GM12878 (cell line): ENCODE results near the gene IKZF1. TPM values are rescaled to one million over a fixed set of nuclear protein-coding genes. Genes with fewer than 3 reads are reported as not detected.

Experiments
- BCL11A ChIP-seq: IDR thresholded peaks from 2 replicates; pipeline ENCODE4 v1.6.1; 2011; ENCODE audit warnings: low read depth, low read length
- CREM ChIP-seq: IDR thresholded peaks from 2 replicates; pipeline ENCODE4 v1.6.1; 2014; ENCODE audit warnings: antibody characterized with exemption, low read depth
- EP300 ChIP-seq, 2 experiments: fragments of 150-350 bp in 1 of 2; IDR thresholded peaks; 2 replicates each; pipeline ENCODE4 v1.6.1; 2011 to 2012; ENCODE audit warnings: low read depth in 2 of 2, low read length in 2 of 2, borderline replicate concordance in 1 of 2, improper control_type of control experiment in 1 of 2, inconsistent platforms in 1 of 2; ENCODE audit not compliant: control insufficient read depth in 1 of 2
- FOXK2 ChIP-seq: fragments of 450-650 bp; IDR thresholded peaks from 2 replicates; pipeline ENCODE4 v1.6.1; 2017; ENCODE audit warnings: mild to moderate bottlenecking, moderate library complexity
- FOXM1 ChIP-seq: IDR thresholded peaks from 2 replicates; pipeline ENCODE4 v1.6.1; 2012; ENCODE audit warnings: low read depth, mild to moderate bottlenecking, inconsistent platforms, low read length, moderate library complexity
- IKZF1 ChIP-seq: fragments of 450-650 bp; conservative IDR thresholded peaks from 2 replicates; pipeline ENCODE4 v1.6.1; 2017; ENCODE audit warnings: antibody characterized with exemption, mild to moderate bottlenecking
- IRF4 ChIP-seq: IDR thresholded peaks from 2 replicates; pipeline ENCODE4 v1.6.1; 2011; ENCODE audit warnings: low read depth, low read length
- MEF2A ChIP-seq: IDR thresholded peaks from 2 replicates; pipeline ENCODE4 v1.6.1; 2011; ENCODE audit warnings: low read depth, mild to moderate bottlenecking, low read length, moderate library complexity; ENCODE audit not compliant: insufficient read depth
- NR2F1 ChIP-seq: fragments of 450-650 bp; conservative IDR thresholded peaks from 2 replicates; pipeline ENCODE4 v1.6.1; 2017; ENCODE audit warnings: mild to moderate bottlenecking
- SIN3A ChIP-seq: IDR thresholded peaks from 2 replicates; pipeline ENCODE4 v1.6.1; 2012; ENCODE audit warnings: low read depth, low read length, improper control_type of control experiment
- ZNF217 ChIP-seq: fragments of 450-650 bp; IDR thresholded peaks from 2 replicates; pipeline ENCODE4 v1.6.1; 2017; ENCODE audit warnings: antibody characterized with exemption, mild to moderate bottlenecking
- ZZZ3 ChIP-seq: IDR thresholded peaks from 2 replicates; pipeline ENCODE4 v1.6.1; 2011; ENCODE audit warnings: low read depth; ENCODE audit not compliant: control insufficient read depth, insufficient read length
- polyA plus RNA-seq, 11 experiments: library from polyadenylated mRNA; depleted of rRNA in 4 of 11; unstranded in 6 of 11; stranded (reverse) in 5 of 11; fragments of >200 nt; fragmentation: Nextera tagmentation in 4 of 11; fragmentation: Illumina TruSeq in 1 of 11; extraction: Ambion mirVana in 4 of 11; extraction: Trizol in 1 of 11; gene quantifications; 1 replicate in 1 of 11; 2 replicates in 10 of 11; pipeline versions ENCODE4 v1.2.1 to v1.2.3, GENCODE V29; 2011 to 2016; ENCODE audit warnings: inconsistent platforms in 2 of 11, missing spikeins in 2 of 11, low read depth in 1 of 11
- total RNA-seq, 4 experiments: library from RNA; depleted of rRNA in 3 of 4; stranded (reverse); fragments of >200 nt in 3 of 4; fragmentation: Illumina TruSeq in 1 of 4; extraction: Trizol in 1 of 4; gene quantifications; 2 replicates each; pipeline versions ENCODE4 v1.2.1 to v1.2.3, GENCODE V29; 2013 to 2021
- TF ChIP-seq, protein P1 (sequence below): fragments of 450-650 bp; IDR thresholded peaks from 2 replicates; pipeline ENCODE4 v1.6.1; 2017; ENCODE audit warnings: low read depth, mild to moderate bottlenecking, moderate library complexity
- TF ChIP-seq, protein P2 (sequence below): fragments of 450-650 bp; IDR thresholded peaks from 2 replicates; pipeline ENCODE4 v1.6.1; 2017; ENCODE audit warnings: mild to moderate bottlenecking, low read depth, inconsistent platforms; ENCODE audit not compliant: poor library complexity, severe bottlenecking
- TF ChIP-seq, protein P3 (sequence below): IDR thresholded peaks from 2 replicates; pipeline ENCODE4 v1.6.1; 2012; ENCODE audit warnings: mild to moderate bottlenecking, low read depth, low read length

The IKZF1 gene
- total and polyA plus RNA-seq, 10 of the 15 experiments (the other 5 are each of a cell fraction or from before 2014, with no cell fraction given) = 27.2 to 125 (median 71.6) TPM

DNA sequence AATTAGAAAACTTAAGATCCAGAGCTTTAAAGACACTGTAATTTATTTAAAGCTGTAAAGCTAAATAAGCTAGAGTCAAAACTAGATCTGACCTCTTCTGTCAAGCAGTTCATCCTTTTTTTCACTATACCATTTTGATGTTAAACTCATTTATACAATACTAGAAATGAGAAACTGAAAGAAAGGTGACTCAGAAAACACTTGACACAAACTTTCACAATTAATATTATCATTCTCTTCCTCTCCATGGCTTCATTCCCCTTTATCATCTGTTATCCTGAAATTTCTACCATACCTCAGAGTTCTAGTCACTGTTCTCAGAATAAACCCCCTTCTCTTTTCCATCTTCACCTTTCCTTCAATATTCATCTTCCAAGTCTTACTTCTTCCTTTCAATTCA lies 144.3 kb downstream of the IKZF1 start (continued):
- TF ChIP-seq, protein P1, sequence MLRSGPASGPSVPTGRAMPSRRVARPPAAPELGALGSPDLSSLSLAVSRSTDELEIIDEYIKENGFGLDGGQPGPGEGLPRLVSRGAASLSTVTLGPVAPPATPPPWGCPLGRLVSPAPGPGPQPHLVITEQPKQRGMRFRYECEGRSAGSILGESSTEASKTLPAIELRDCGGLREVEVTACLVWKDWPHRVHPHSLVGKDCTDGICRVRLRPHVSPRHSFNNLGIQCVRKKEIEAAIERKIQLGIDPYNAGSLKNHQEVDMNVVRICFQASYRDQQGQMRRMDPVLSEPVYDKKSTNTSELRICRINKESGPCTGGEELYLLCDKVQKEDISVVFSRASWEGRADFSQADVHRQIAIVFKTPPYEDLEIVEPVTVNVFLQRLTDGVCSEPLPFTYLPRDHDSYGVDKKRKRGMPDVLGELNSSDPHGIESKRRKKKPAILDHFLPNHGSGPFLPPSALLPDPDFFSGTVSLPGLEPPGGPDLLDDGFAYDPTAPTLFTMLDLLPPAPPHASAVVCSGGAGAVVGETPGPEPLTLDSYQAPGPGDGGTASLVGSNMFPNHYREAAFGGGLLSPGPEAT = 0 out of 2 replicates have a peak, but pooled peaks have one; percentile 22
- no peak for TF ChIP-seq SIN3A
- no peak for TF ChIP-seq FOXK2
- TF ChIP-seq, protein P2, sequence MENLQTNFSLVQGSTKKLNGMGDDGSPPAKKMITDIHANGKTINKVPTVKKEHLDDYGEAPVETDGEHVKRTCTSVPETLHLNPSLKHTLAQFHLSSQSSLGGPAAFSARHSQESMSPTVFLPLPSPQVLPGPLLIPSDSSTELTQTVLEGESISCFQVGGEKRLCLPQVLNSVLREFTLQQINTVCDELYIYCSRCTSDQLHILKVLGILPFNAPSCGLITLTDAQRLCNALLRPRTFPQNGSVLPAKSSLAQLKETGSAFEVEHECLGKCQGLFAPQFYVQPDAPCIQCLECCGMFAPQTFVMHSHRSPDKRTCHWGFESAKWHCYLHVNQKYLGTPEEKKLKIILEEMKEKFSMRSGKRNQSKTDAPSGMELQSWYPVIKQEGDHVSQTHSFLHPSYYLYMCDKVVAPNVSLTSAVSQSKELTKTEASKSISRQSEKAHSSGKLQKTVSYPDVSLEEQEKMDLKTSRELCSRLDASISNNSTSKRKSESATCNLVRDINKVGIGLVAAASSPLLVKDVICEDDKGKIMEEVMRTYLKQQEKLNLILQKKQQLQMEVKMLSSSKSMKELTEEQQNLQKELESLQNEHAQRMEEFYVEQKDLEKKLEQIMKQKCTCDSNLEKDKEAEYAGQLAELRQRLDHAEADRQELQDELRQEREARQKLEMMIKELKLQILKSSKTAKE = peak; percentile 61
- peak in 1 of 2 experiments; percentile 62; a peak in 2 of 4 replicates for TF ChIP-seq EP300 (IDR thresholded peaks at IDR 0.05; ENCODE audit: borderline replicate concordance in 1 of 2, control insufficient read depth in 1 of 2, low read depth in 2 of 2, low read length in 2 of 2)
- peak; percentile 48; the same call in 1 of the 2 replicates for TF ChIP-seq ZNF217
- TF ChIP-seq, protein P3, sequence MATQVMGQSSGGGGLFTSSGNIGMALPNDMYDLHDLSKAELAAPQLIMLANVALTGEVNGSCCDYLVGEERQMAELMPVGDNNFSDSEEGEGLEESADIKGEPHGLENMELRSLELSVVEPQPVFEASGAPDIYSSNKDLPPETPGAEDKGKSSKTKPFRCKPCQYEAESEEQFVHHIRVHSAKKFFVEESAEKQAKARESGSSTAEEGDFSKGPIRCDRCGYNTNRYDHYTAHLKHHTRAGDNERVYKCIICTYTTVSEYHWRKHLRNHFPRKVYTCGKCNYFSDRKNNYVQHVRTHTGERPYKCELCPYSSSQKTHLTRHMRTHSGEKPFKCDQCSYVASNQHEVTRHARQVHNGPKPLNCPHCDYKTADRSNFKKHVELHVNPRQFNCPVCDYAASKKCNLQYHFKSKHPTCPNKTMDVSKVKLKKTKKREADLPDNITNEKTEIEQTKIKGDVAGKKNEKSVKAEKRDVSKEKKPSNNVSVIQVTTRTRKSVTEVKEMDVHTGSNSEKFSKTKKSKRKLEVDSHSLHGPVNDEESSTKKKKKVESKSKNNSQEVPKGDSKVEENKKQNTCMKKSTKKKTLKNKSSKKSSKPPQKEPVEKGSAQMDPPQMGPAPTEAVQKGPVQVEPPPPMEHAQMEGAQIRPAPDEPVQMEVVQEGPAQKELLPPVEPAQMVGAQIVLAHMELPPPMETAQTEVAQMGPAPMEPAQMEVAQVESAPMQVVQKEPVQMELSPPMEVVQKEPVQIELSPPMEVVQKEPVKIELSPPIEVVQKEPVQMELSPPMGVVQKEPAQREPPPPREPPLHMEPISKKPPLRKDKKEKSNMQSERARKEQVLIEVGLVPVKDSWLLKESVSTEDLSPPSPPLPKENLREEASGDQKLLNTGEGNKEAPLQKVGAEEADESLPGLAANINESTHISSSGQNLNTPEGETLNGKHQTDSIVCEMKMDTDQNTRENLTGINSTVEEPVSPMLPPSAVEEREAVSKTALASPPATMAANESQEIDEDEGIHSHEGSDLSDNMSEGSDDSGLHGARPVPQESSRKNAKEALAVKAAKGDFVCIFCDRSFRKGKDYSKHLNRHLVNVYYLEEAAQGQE = no peak
- TF ChIP-seq IRF4 = peak; percentile 54
- TF ChIP-seq MEF2A = 0 out of 2 replicates have a peak, but pooled peaks have one; percentile 33
- TF ChIP-seq CREM = peak; percentile 45; the same call in 1 of the 2 replicates
- no peak; the same call in 1 of the 2 replicates for TF ChIP-seq FOXM1
- 0 out of 2 replicates have a peak, but pooled peaks have one; percentile 19 for TF ChIP-seq IKZF1
- TF ChIP-seq BCL11A = peak; percentile 52; the same call in 1 of the 2 replicates
- peak; percentile 79 for TF ChIP-seq NR2F1
- no peak for TF ChIP-seq ZZZ3
- TF ChIP-seq, all 136 proteins: peak for 24
